ENCODE measurements around the gene TRMT44. TPM values are rescaled to one million over a fixed set of nuclear protein-coding genes. Genes with fewer than 3 reads are reported as not detected.
A peak's percentile ranks its signal among the peaks of the same experiment; 100 is the strongest.

Gene TRMT44
- total RNA-seq, 1 donor, result 21.7 TPM

DNA sequence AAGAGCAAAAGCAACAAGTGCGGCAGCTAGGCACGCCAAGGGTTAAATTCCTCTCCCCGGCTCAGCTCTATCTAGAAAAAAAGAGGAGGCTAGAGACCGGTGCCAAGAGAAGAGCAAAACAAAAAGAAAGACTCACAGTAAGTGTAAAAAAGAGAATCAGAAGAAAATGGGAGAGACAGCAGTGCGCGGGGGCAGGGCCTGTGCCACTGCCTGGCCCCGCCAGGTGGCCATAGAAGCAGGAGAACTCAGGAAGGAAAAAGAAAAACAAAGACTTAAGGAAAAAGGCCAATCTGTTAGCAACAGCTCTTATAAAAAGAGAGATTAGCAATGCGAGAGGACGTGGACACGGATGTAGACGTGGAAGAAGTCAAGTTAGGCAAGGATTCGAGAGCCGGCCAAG lies 3.3 kb upstream of the TRMT44 start:
- Histone ChIP-seq H3K27ac (ENCODE audit: low read depth, low read length) (no peak overlapping the region), H3K9me3 (ENCODE audit: low read depth, low read length) (no peaks in the 10 kb centered on the region), H3K79me2 (ENCODE audit: insufficient read depth, low read length) (peaks cover 44% of the 10 kb centered on the region), H3K4me2 (ENCODE audit: insufficient read depth, low read length) (no peak overlapping the region), H3K4me3 (ENCODE audit: insufficient read depth, low read length) (no peak overlapping the region), H2AFZ (ENCODE audit: low read length) (no peak overlapping the region), H3K27me3 (ENCODE audit: insufficient read depth, low read length) (no peaks in the 10 kb centered on the region), H4K20me1 (ENCODE audit: insufficient read depth, low read length) (peaks cover 7% of the 10 kb centered on the region), H3K4me1 (ENCODE audit: insufficient read depth, low read length) (peaks cover 24% of the 10 kb centered on the region), H3K36me3 (ENCODE audit: insufficient read depth, low read length) (peaks cover 3% of the 10 kb centered on the region)
- no peak for DNase-seq (ENCODE audit: insufficient read length, low spot score, missing footprints)
- TF ChIP-seq, protein P1, sequence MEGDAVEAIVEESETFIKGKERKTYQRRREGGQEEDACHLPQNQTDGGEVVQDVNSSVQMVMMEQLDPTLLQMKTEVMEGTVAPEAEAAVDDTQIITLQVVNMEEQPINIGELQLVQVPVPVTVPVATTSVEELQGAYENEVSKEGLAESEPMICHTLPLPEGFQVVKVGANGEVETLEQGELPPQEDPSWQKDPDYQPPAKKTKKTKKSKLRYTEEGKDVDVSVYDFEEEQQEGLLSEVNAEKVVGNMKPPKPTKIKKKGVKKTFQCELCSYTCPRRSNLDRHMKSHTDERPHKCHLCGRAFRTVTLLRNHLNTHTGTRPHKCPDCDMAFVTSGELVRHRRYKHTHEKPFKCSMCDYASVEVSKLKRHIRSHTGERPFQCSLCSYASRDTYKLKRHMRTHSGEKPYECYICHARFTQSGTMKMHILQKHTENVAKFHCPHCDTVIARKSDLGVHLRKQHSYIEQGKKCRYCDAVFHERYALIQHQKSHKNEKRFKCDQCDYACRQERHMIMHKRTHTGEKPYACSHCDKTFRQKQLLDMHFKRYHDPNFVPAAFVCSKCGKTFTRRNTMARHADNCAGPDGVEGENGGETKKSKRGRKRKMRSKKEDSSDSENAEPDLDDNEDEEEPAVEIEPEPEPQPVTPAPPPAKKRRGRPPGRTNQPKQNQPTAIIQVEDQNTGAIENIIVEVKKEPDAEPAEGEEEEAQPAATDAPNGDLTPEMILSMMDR (IDR thresholded peaks at IDR 0.05; ENCODE audit: extremely low read depth, low read depth, low read length), result no peak

DNA sequence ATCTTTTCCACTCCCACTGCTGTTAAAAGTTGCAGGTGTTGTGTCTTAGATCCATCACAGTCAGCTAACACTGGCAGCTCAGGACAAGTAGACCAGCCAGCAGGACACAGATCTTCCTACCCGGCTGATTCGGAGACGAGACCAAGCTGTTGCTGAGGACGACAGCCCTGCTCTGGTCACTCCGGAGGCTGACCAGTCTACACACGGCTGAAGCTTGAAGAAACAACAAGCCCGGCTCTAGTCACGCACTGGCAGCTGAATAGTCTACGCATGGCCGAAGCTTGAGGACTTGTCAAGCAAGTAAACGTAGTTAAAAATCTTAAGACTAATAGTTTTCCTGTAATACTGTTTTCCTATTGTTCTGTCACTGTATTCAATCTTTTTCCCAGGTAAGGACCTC lies 1.8 kb upstream of the TRMT44 start:
- peaks cover 12% of the 10 kb centered on the region for H4K20me1 ChIP-seq (ENCODE audit: insufficient read depth, low read length)
- peaks cover 30% of the 10 kb centered on the region for H3K4me1 ChIP-seq (ENCODE audit: insufficient read depth, low read length)
- H3K4me2 ChIP-seq (ENCODE audit: insufficient read depth, low read length), result peak overlapping the region; percentile 97
- peaks cover 59% of the 10 kb centered on the region for H3K79me2 ChIP-seq (ENCODE audit: insufficient read depth, low read length)
- TF ChIP-seq, protein P1 (IDR thresholded peaks at IDR 0.05; ENCODE audit: extremely low read depth, low read depth, low read length), result no peak
- no peak overlapping the region for H3K27ac ChIP-seq (ENCODE audit: low read depth, low read length)
- H3K27me3 ChIP-seq (ENCODE audit: insufficient read depth, low read length), result no peaks in the 10 kb centered on the region
- H3K36me3 ChIP-seq (ENCODE audit: insufficient read depth, low read length), result peaks cover 3% of the 10 kb centered on the region
- DNase-seq (ENCODE audit: insufficient read length, low spot score, missing footprints), result no peak
- no peak overlapping the region for H3K4me3 ChIP-seq (ENCODE audit: insufficient read depth, low read length)
- no peaks in the 10 kb centered on the region for H3K9me3 ChIP-seq (ENCODE audit: low read depth, low read length)
- H2AFZ ChIP-seq (ENCODE audit: low read length), result no peak overlapping the region

DNA sequence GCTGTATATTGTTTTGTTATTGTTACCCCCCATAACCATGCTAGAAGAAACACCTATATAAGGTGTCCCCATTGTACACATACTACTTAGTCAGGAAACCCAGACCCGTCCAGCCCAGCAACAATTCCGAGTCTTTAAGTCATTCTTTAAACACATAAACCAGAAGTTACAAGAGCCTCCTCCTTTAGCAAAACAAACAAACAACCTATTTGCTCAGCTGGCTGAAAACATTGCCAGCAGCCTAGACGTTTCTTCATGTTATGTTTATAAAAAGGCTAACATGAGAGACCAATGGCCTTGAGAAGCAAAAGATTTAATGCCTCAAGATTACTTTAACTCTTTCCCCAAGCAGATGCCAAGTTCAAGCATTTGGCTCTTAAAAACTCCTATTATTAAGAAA lies 1.4 kb upstream of the TRMT44 start:
- H3K27ac ChIP-seq (ENCODE audit: low read depth, low read length), result peak overlapping the region; percentile 90
- peaks cover 30% of the 10 kb centered on the region for H3K4me1 ChIP-seq (ENCODE audit: insufficient read depth, low read length)
- peaks cover 63% of the 10 kb centered on the region for H3K79me2 ChIP-seq (ENCODE audit: insufficient read depth, low read length)
- H3K9me3 ChIP-seq (ENCODE audit: low read depth, low read length), result no peaks in the 10 kb centered on the region
- H3K27me3 ChIP-seq (ENCODE audit: insufficient read depth, low read length), result no peaks in the 10 kb centered on the region
- no peak for DNase-seq (ENCODE audit: insufficient read length, low spot score, missing footprints)
- peak overlapping the region; percentile 97 for H3K4me2 ChIP-seq (ENCODE audit: insufficient read depth, low read length)
- H2AFZ ChIP-seq (ENCODE audit: low read length), result no peak overlapping the region
- H4K20me1 ChIP-seq (ENCODE audit: insufficient read depth, low read length), result peaks cover 16% of the 10 kb centered on the region
- peaks cover 3% of the 10 kb centered on the region for H3K36me3 ChIP-seq (ENCODE audit: insufficient read depth, low read length)
- TF ChIP-seq, protein P1 (IDR thresholded peaks at IDR 0.05; ENCODE audit: extremely low read depth, low read depth, low read length), result no peak
- H3K4me3 ChIP-seq (ENCODE audit: insufficient read depth, low read length), result peak overlapping the region; percentile 76

DNA sequence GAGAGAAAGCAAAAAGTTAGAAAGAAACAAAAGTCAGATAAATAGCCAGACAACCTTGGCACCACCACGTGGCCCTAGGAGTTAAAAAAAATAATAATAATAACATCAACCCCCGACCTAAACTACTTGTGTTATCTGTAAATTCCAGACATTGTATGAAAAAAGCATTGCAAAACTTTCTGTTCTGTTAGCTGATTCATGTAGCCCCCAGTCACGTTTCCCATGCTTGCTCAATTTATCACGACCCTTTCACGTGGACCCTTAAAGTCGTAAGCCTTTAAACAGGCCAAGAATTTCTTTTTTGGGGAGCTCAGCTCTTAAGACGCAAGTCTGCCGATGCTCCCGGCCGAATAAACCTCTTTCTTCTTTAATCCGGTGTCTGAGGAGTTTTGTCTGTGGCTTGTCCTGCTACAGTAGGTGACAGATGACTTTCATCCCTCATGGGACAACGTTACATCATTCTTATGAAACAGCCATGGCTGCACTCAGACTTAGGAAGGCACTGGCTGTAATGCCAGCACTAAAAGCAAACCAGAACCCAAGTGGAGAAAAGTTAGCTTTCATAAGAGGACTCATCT lies 574 bp upstream of the TRMT44 start:
- H3K36me3 ChIP-seq (ENCODE audit: insufficient read depth, low read length), result no peaks in the 10 kb centered on the region
- TF ChIP-seq, protein P1 (IDR thresholded peaks at IDR 0.05; ENCODE audit: extremely low read depth, low read depth, low read length), result no peak
- DNase-seq (ENCODE audit: insufficient read length, low spot score, missing footprints), result no peak
- peak overlapping the region; percentile 90 for H3K27ac ChIP-seq (ENCODE audit: low read depth, low read length)
- H3K4me2 ChIP-seq (ENCODE audit: insufficient read depth, low read length), result peak overlapping the region; percentile 97
- peaks cover 70% of the 10 kb centered on the region for H3K79me2 ChIP-seq (ENCODE audit: insufficient read depth, low read length)
- peaks cover 30% of the 10 kb centered on the region for H3K4me1 ChIP-seq (ENCODE audit: insufficient read depth, low read length)
- H3K9me3 ChIP-seq (ENCODE audit: low read depth, low read length), result no peaks in the 10 kb centered on the region
- peaks cover 19% of the 10 kb centered on the region for H4K20me1 ChIP-seq (ENCODE audit: insufficient read depth, low read length)
- H2AFZ ChIP-seq (ENCODE audit: low read length), result peak overlapping the region; percentile 72
- H3K4me3 ChIP-seq (ENCODE audit: insufficient read depth, low read length), result peak overlapping the region; percentile 76
- no peaks in the 10 kb centered on the region for H3K27me3 ChIP-seq (ENCODE audit: insufficient read depth, low read length)
